Stomach (tissue), 9 donors: Measurements from ENCODE around the gene DUXA. TPM values are rescaled to one million over a fixed set of nuclear protein-coding genes. Genes with fewer than 3 reads are reported as not detected.

ENCODE experiments used
- DNase-seq, 2 donors: peaks; one replicate each; pipeline versions ENCODE4 v3.0.0 to v3.0.0-alpha.2; 2013 to 2019
- H3K27ac ChIP-seq, 5 donors: fragments of 200-600 bp in 4 of 5; sonication (generic) in 4 of 5; one replicate each; pipeline ENCODE4 v1.5.1; 2013 to 2019; ENCODE audit warnings: mild to moderate bottlenecking in 1 of 5, moderate library complexity in 1 of 5
- H3K27me3 ChIP-seq, 3 donors: fragments of 200-600 bp; sonication (generic); one replicate each; pipeline ENCODE4 v1.5.1; 2017 to 2019; ENCODE audit warnings: mixed run types in 1 of 3
- H3K36me3 ChIP-seq, 4 donors: fragments of 200-600 bp; sonication (generic); 1 replicate in 3 of 4; 2 replicates in 1 of 4; pipeline ENCODE4 v1.5.1; 2016 to 2019
- H3K4me1 ChIP-seq, 4 donors: fragments of 200-600 bp; sonication (generic); one replicate each; pipeline ENCODE4 v1.5.1; 2016 to 2019
- H3K4me3 ChIP-seq, 4 donors: fragments of 200-600 bp; sonication (generic) in 3 of 4; one replicate each; pipeline ENCODE4 v1.5.1; 2016 to 2019; ENCODE audit warnings: mild to moderate bottlenecking in 1 of 4
- H3K9me3 ChIP-seq, 4 donors: fragments of 200-600 bp; sonication (generic); one replicate each; pipeline ENCODE4 v1.5.1; 2016 to 2019
- CTCF ChIP-seq, 7 experiments: fragments of 450-650 bp in 4 of 7; fragments of 200-600 bp in 3 of 7; sonication (generic) in 3 of 7; IDR thresholded peaks; one replicate each; pipeline ENCODE4 v1.5.1; 2016 to 2019; ENCODE audit warnings: antibody characterized with exemption in 7 of 7, control low read depth in 2 of 7, mild to moderate bottlenecking in 1 of 7
- EP300 ChIP-seq: sonication (generic); formaldehyde crosslinking; IDR thresholded peaks from one replicate; pipeline ENCODE4 v1.6.1; 2017; ENCODE audit warnings: antibody characterized with exemption
- POLR2A ChIP-seq, 4 donors: fragments of 450-650 bp; IDR thresholded peaks; one replicate each; pipeline ENCODE4 v1.6.1; 2016; ENCODE audit warnings: antibody characterized with exemption in 4 of 4, control low read depth in 2 of 4, mild to moderate bottlenecking in 1 of 4, moderate library complexity in 1 of 4
- POLR2AphosphoS5 ChIP-seq, 3 donors: sonication (generic); formaldehyde crosslinking; IDR thresholded peaks; one replicate each; pipeline ENCODE4 v1.6.1; 2016; ENCODE audit warnings: antibody characterized with exemption in 3 of 3
- WGBS, 5 donors: extraction: QIAGEN DNeasy Blood & Tissue Kit in 3 of 5; methylation state at CpG; one replicate each; pipeline versions ENCODE4 v1.1.5 to v1.1.7; 2013 to 2018; 5-methylcytosine and 5-hydroxymethylcytosine counted together
- intact Hi-C: fragments of 100-400 bp; cut with DNase I; formaldehyde crosslinking; loops from one replicate; pipeline ENCODE4 v1.15.1; 2023; ENCODE audit warnings: low total_unique reads
- polyA plus RNA-seq, 3 donors: library from polyadenylated mRNA; stranded (reverse); fragments of 200-250 nt; gene quantifications; one replicate each; pipeline ENCODE4 v1.2.3, GENCODE V29; 2013
- small RNA-seq, 4 donors: library from RNA; depleted of rRNA; stranded (forward); fragments of <200 nt; gene quantifications; one replicate each; pipeline ENCODE3, GENCODE V24; 2016
- total RNA-seq, 5 donors: library from RNA; depleted of rRNA; stranded (reverse); fragments of >200 nt; gene quantifications; one replicate each; pipeline versions ENCODE4 v1.1.0 to v1.2.3, GENCODE V29; 2014 to 2016
- donor health status: healthy with polysubstance abuse.
- donor health status: Bipolar disorder and iron deficiency.
- donor health status: healthy.

The DUXA gene
- total and polyA plus RNA-seq, 8 donors: not detected

GRCh38 chr19:57111329-57111644, 56.0 kb downstream of the DUXA start:
- no peak overlapping the region for H3K4me3 ChIP-seq
- no peaks in the 10 kb centered on the region for H3K36me3 ChIP-seq
- H3K4me1 ChIP-seq: peaks cover 0 to 4% (median 0%) of the 10 kb centered on the region in 4 donors
- intact Hi-C loops: no loop called here
- no peak overlapping the region for H3K27ac ChIP-seq
- peaks cover 6 to 31% (median 7%) of the 10 kb centered on the region in 3 donors for H3K27me3 ChIP-seq
- no peak for DNase-seq
- TF ChIP-seq POLR2A (IDR thresholded peaks at IDR 0.05): no peak
- no peak for TF ChIP-seq EP300
- no peak for TF ChIP-seq POLR2AphosphoS5 (IDR thresholded peaks at IDR 0.05)
- TF ChIP-seq CTCF (IDR thresholded peaks at IDR 0.05): no peak
- 93 to 100% (median 96%) methylated on average over 1 of the region's 1 CpG for WGBS, 5 donors
- peaks cover 12 to 94% (median 76%) of the 10 kb centered on the region in 4 donors for H3K9me3 ChIP-seq

- no peak overlapping the region for H3K4me3 ChIP-seq
- WGBS, 5 donors: 84 to 89% (median 85%) methylated on average over 9 of the region's 9 CpGs
- intact Hi-C loops: no loop called here
- no peak for DNase-seq
- no peak overlapping the region for H3K27ac ChIP-seq
- H3K9me3 ChIP-seq: peaks cover 12 to 94% (median 76%) of the 10 kb centered on the region in 4 donors
- H3K36me3 ChIP-seq: no peaks in the 10 kb centered on the region
- peaks cover 0 to 6% (median 0%) of the 10 kb centered on the region in 4 donors for H3K4me1 ChIP-seq
- TF ChIP-seq EP300 (no peak), POLR2A (IDR thresholded peaks at IDR 0.05) (no peak), POLR2AphosphoS5 (IDR thresholded peaks at IDR 0.05) (no peak), CTCF (IDR thresholded peaks at IDR 0.05) (no peak)
- H3K27me3 ChIP-seq: peaks cover 7 to 37% (median 11%) of the 10 kb centered on the region in 3 donors
Observed at GRCh38 chr19:57110592-57111328, 56.5 kb downstream of the DUXA start.

GRCh38 chr19:57106722-57107235, 60.5 kb downstream of the DUXA start:
- TF ChIP-seq POLR2AphosphoS5 (IDR thresholded peaks at IDR 0.05): no peak
- no peak for TF ChIP-seq EP300
- no peak for TF ChIP-seq POLR2A (IDR thresholded peaks at IDR 0.05)
- no peak for TF ChIP-seq CTCF (IDR thresholded peaks at IDR 0.05)
- intact Hi-C loops: no loop called here
- no peak for DNase-seq
- Histone ChIP-seq H3K9me3 (peaks cover 12 to 73% (median 52%) of the 10 kb centered on the region in 4 donors), H3K4me3 (no peak overlapping the region), H3K27me3 (peaks cover 7 to 54% (median 13%) of the 10 kb centered on the region in 3 donors), H3K4me1 (peaks cover 0 to 17% (median 5%) of the 10 kb centered on the region in 4 donors), H3K27ac (no peak overlapping the region), H3K36me3 (no peaks in the 10 kb centered on the region)
- 9 to 30% (median 14%) methylated on average over 12 to 42 of the region's 42 CpGs for WGBS, 5 donors

- peaks cover 7 to 54% (median 13%) of the 10 kb centered on the region in 3 donors for H3K27me3 ChIP-seq
- peaks cover 0 to 17% (median 5%) of the 10 kb centered on the region in 4 donors for H3K4me1 ChIP-seq
- peaks cover 6 to 73% (median 46%) of the 10 kb centered on the region in 4 donors for H3K9me3 ChIP-seq
- WGBS, 5 donors: 10 to 15% (median 13%) methylated on average over 9 to 57 of the region's 57 CpGs
- TF ChIP-seq CTCF (IDR thresholded peaks at IDR 0.05) (no peak), POLR2A (IDR thresholded peaks at IDR 0.05) (no peak)
- no peak overlapping the region for H3K27ac ChIP-seq
- DNase-seq: no peak
- no peak overlapping the region for H3K4me3 ChIP-seq
- H3K36me3 ChIP-seq: no peaks in the 10 kb centered on the region
- intact Hi-C loops: no loop called here
Observed at GRCh38 chr19:57105976-57106721, 61.1 kb downstream of the DUXA start.

Small RNA genes within 50 kb of the gene (small RNA-seq; reads per million reads assigned to genes)
- 0 reads per million in 4 donors for gene AC025588.3

Other genes with a start within 250 kb of the DUXA start
- not detected for gene USP29, start 47.5 kb downstream of the DUXA start, total RNA-seq
- not detected for gene USP29, start 47.5 kb downstream of the DUXA start, polyA plus RNA-seq
- gene ZIM3, start 22.3 kb downstream of the DUXA start, total RNA-seq: not detected
- not detected for gene ZIM3, start 22.3 kb downstream of the DUXA start, polyA plus RNA-seq
- 10 to 100 TPM in 4 of 5 donors, 1 to 10 TPM in 1; 8.2 to 53.0 (median 41.0) TPM for gene ZNF264, start 24.0 kb upstream of the DUXA start, total RNA-seq
- 10 to 100 TPM in 1 of 3 donors, 1 to 10 TPM in 2; 3.2 to 26.0 (median 4.6) TPM for gene ZNF264, start 24.0 kb upstream of the DUXA start, polyA plus RNA-seq
- gene AURKC, start 63.5 kb upstream of the DUXA start, total RNA-seq: 1 to 10 TPM in 1 of 5 donors, under 1 TPM in 1, not detected in 3; 0.72 to 1.3 TPM
- 1 to 10 TPM in 2 of 3 donors, not detected in 1; 1.0 to 1.2 TPM for gene AURKC, start 63.5 kb upstream of the DUXA start, polyA plus RNA-seq
- 10 to 100 TPM in 1 of 5 donors, 1 to 10 TPM in 4; 1.2 to 37.6 (median 8.1) TPM for gene ZNF805, start 73.1 kb upstream of the DUXA start, total RNA-seq
- gene ZNF805, start 73.1 kb upstream of the DUXA start, polyA plus RNA-seq: under 1 TPM; 0.46 to 0.81 (median 0.53) TPM
- gene ZNF460, start 113.0 kb upstream of the DUXA start, total RNA-seq: 100 to 1,000 TPM in 1 of 5 donors, 10 to 100 TPM in 4; 46.5 to 140 (median 56.7) TPM
- gene ZNF460, start 113.0 kb upstream of the DUXA start, polyA plus RNA-seq: under 1 TPM; 0.25 to 0.75 (median 0.31) TPM
- gene ZNF543, start 153.0 kb upstream of the DUXA start, total RNA-seq: 10 to 100 TPM in 3 of 5 donors, 1 to 10 TPM in 2; 1.2 to 24.6 (median 14.3) TPM
- gene ZNF543, start 153.0 kb upstream of the DUXA start, polyA plus RNA-seq: 1 to 10 TPM in 1 of 3 donors, under 1 TPM in 2; 0.56 to 1.1 (median 0.61) TPM
- gene ZNF304, start 183.8 kb upstream of the DUXA start, total RNA-seq: 10 to 100 TPM in 2 of 5 donors, 1 to 10 TPM in 2, not detected in 1; 1.2 to 16.1 (median 8.2) TPM
- gene ZNF304, start 183.8 kb upstream of the DUXA start, polyA plus RNA-seq: 1 to 10 TPM; 1.2 to 3.4 (median 1.3) TPM
- 10 to 100 TPM in 3 of 5 donors, 1 to 10 TPM in 1, not detected in 1; 4.1 to 42.0 (median 17.4) TPM for gene TRAPPC2B, start 196.1 kb upstream of the DUXA start, total RNA-seq
- 10 to 100 TPM; 11.6 to 23.5 (median 21.9) TPM for gene TRAPPC2B, start 196.1 kb upstream of the DUXA start, polyA plus RNA-seq
- gene ZNF547, start 196.1 kb upstream of the DUXA start, total RNA-seq: 1 to 10 TPM in 2 of 5 donors, under 1 TPM in 1, not detected in 2; under 0.01 to 3.0 (median 1.7) TPM
- gene ZNF547, start 196.1 kb upstream of the DUXA start, polyA plus RNA-seq: 1 to 10 TPM in 2 of 3 donors, under 1 TPM in 1; 0.50 to 2.4 (median 1.8) TPM
- gene ZNF548, start 222.4 kb upstream of the DUXA start, total RNA-seq: 10 to 100 TPM in 4 of 5 donors, 1 to 10 TPM in 1; 5.5 to 48.5 (median 16.8) TPM
- gene ZNF548, start 222.4 kb upstream of the DUXA start, polyA plus RNA-seq: 1 to 10 TPM; 2.6 to 4.8 (median 3.4) TPM
- 100 to 1,000 TPM in 1 of 5 donors, 10 to 100 TPM in 2, 1 to 10 TPM in 2; 2.3 to 138 (median 21.9) TPM for gene ZNF17, start 243.7 kb upstream of the DUXA start, total RNA-seq
- gene ZNF17, start 243.7 kb upstream of the DUXA start, polyA plus RNA-seq: 1 to 10 TPM; 1.5 to 2.0 (median 1.6) TPM